Vagina (tissue), 2 donors: ENCODE measurements around the gene FLT1. TPM values are rescaled to one million over a fixed set of nuclear protein-coding genes. Genes with fewer than 3 reads are reported as not detected.
A peak's percentile ranks its signal among the peaks of the same experiment; 100 is the strongest.

Experiments
- DNase-seq, 2 donors: peaks; one replicate each; pipeline ENCODE4 v3.0.0-alpha.2; 2017; ENCODE audit errors: extremely low spot score in 2 of 2
- H3K27ac ChIP-seq: fragments of 200-600 bp; sonication (generic); one replicate; pipeline ENCODE4 v1.5.1; 2019
- H3K27me3 ChIP-seq: fragments of 200-600 bp; sonication (generic); one replicate; pipeline ENCODE4 v1.5.1; 2019
- H3K36me3 ChIP-seq, 2 donors: fragments of 200-600 bp; sonication (generic); one replicate each; pipeline ENCODE4 v1.5.1; 2017 to 2019
- H3K4me1 ChIP-seq: fragments of 200-600 bp; sonication (generic); one replicate; pipeline ENCODE4 v1.5.1; 2019
- H3K4me3 ChIP-seq, 2 donors: fragments of 200-600 bp; sonication (generic); 1 replicate in 1 of 2; 2 replicates in 1 of 2; pipeline ENCODE4 v1.5.1; 2016 to 2019
- H3K9me3 ChIP-seq: fragments of 200-600 bp; sonication (generic); one replicate; pipeline ENCODE4 v1.5.1; 2019
- CTCF ChIP-seq, 3 experiments: fragments of 450-650 bp in 2 of 3; fragments of 200-600 bp in 1 of 3; sonication (generic) in 1 of 3; IDR thresholded peaks; one replicate each; pipeline ENCODE4 v1.5.1; 2017 to 2019; ENCODE audit warnings: antibody characterized with exemption in 3 of 3, mild to moderate bottlenecking in 2 of 3, moderate library complexity in 2 of 3
- POLR2A ChIP-seq, 2 donors: fragments of 450-650 bp; IDR thresholded peaks; one replicate each; pipeline ENCODE4 v1.6.1; 2017; ENCODE audit warnings: antibody characterized with exemption in 2 of 2, mild to moderate bottlenecking in 2 of 2, moderate library complexity in 2 of 2
- POLR2AphosphoS5 ChIP-seq, 2 donors: sonication (generic); formaldehyde crosslinking; IDR thresholded peaks; one replicate each; pipeline ENCODE4 v1.9.0; 2017; ENCODE audit warnings: antibody characterized with exemption in 2 of 2, mild to moderate bottlenecking in 2 of 2, low read depth in 1 of 2; ENCODE audit not compliant: insufficient read depth in 1 of 2
- intact Hi-C: fragments of 100-400 bp; cut with DNase I; formaldehyde crosslinking; loops from one replicate; pipeline ENCODE4 v1.15.1; 2023
- total RNA-seq: library from RNA; depleted of rRNA; stranded (reverse); fragments of >200 nt; gene quantifications from one replicate; pipeline ENCODE4 v1.2.3, GENCODE V29; 2016

The FLT1 gene, protein sequence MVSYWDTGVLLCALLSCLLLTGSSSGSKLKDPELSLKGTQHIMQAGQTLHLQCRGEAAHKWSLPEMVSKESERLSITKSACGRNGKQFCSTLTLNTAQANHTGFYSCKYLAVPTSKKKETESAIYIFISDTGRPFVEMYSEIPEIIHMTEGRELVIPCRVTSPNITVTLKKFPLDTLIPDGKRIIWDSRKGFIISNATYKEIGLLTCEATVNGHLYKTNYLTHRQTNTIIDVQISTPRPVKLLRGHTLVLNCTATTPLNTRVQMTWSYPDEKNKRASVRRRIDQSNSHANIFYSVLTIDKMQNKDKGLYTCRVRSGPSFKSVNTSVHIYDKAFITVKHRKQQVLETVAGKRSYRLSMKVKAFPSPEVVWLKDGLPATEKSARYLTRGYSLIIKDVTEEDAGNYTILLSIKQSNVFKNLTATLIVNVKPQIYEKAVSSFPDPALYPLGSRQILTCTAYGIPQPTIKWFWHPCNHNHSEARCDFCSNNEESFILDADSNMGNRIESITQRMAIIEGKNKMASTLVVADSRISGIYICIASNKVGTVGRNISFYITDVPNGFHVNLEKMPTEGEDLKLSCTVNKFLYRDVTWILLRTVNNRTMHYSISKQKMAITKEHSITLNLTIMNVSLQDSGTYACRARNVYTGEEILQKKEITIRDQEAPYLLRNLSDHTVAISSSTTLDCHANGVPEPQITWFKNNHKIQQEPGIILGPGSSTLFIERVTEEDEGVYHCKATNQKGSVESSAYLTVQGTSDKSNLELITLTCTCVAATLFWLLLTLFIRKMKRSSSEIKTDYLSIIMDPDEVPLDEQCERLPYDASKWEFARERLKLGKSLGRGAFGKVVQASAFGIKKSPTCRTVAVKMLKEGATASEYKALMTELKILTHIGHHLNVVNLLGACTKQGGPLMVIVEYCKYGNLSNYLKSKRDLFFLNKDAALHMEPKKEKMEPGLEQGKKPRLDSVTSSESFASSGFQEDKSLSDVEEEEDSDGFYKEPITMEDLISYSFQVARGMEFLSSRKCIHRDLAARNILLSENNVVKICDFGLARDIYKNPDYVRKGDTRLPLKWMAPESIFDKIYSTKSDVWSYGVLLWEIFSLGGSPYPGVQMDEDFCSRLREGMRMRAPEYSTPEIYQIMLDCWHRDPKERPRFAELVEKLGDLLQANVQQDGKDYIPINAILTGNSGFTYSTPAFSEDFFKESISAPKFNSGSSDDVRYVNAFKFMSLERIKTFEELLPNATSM (N-terminal part only)
- total RNA-seq, result 18.9 TPM

DNA sequence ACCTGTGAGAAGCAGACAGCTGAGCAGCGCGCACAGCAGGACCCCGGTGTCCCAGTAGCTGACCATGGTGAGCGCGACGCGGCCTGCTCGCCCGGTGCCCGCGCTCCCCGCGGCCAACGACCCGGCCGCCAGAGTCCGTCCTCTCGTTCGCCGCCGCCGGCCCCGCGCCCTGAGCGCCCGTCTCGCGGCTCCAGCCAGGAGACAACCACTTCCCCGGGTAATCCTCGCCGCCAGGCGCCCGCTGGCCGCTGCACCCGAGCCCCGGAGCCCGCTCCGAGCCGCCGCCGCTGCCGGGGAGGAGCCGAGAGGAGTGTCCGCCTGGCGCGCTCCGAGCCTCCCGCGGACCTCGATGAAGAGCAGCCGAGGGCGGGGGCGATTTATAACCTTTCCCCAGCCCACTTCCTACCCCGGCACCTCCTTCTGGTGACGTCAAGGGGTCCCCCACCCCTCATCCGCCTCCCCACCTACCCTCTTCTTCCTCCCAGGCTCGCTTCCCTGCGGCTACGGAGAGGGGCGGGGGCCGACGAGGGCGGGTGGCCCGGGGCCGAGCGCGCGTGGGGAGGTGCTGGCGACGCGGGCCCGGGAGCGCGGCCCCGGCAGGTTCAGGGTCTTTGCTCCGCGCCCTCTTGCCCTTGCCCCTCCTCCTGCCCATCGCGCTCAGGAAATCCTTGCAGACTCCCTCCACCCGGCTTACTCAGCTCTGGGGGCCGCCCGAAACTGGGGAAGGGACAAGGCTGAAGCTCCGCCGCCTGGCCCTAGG lies at the start of gene FLT1:
TSS of gene FLT1 (minus strand) at position 351 of the 760 bp plus-strand sequence. CDS start at position 66, 285 bp downstream.
- no peaks in the 10 kb centered on the region for H3K9me3 ChIP-seq
- DNase-seq, result no peak
- TF ChIP-seq POLR2A (IDR thresholded peaks at IDR 0.05), result peak in 1 of 2 donors; percentile 28
- no peak for TF ChIP-seq POLR2AphosphoS5 (IDR thresholded peaks at IDR 0.05; ENCODE audit: insufficient read depth in 1 of 2, low read depth in 1 of 2)
- no peak for TF ChIP-seq CTCF (IDR thresholded peaks at IDR 0.05)
- intact Hi-C loops, result no loop called here
- no peaks in the 10 kb centered on the region for H3K36me3 ChIP-seq
- peak within 1 kb of the TSS; percentile 49 for H3K27ac ChIP-seq
- H3K4me3 ChIP-seq, result peak within 1 kb of the TSS; percentile 43 to 49
- peaks cover 25% of the 10 kb centered on the region for H3K4me1 ChIP-seq
- H3K27me3 ChIP-seq, result no peaks in the 10 kb centered on the region

GRCh38 chr13:28544026-28544425 lies 49.1 kb upstream of the FLT1 start:
- TF ChIP-seq POLR2AphosphoS5 (IDR thresholded peaks at IDR 0.05; ENCODE audit: insufficient read depth in 1 of 2, low read depth in 1 of 2) (no peak), CTCF (IDR thresholded peaks at IDR 0.05) (no peak), POLR2A (IDR thresholded peaks at IDR 0.05) (no peak)
- Histone ChIP-seq H3K36me3 (no peaks in the 10 kb centered on the region), H3K27ac (no peak overlapping the region), H3K9me3 (no peaks in the 10 kb centered on the region), H3K27me3 (no peaks in the 10 kb centered on the region), H3K4me3 (no peak overlapping the region), H3K4me1 (no peaks in the 10 kb centered on the region)
- intact Hi-C loops, result no loop called here
- no peak for DNase-seq

- no peaks in the 10 kb centered on the region for H3K36me3 ChIP-seq
- no peaks in the 10 kb centered on the region for H3K4me1 ChIP-seq
- intact Hi-C loops, result no loop called here
- no peak overlapping the region for H3K27ac ChIP-seq
- H3K4me3 ChIP-seq, result no peak overlapping the region
- TF ChIP-seq CTCF (IDR thresholded peaks at IDR 0.05), result no peak
- no peak for TF ChIP-seq POLR2A (IDR thresholded peaks at IDR 0.05)
- TF ChIP-seq POLR2AphosphoS5 (IDR thresholded peaks at IDR 0.05; ENCODE audit: insufficient read depth in 1 of 2, low read depth in 1 of 2), result no peak
- no peaks in the 10 kb centered on the region for H3K27me3 ChIP-seq
- no peaks in the 10 kb centered on the region for H3K9me3 ChIP-seq
- DNase-seq, result no peak
These were observed 47.9 kb upstream of the FLT1 start for GRCh38 chr13:28542804-28543203.

DNA sequence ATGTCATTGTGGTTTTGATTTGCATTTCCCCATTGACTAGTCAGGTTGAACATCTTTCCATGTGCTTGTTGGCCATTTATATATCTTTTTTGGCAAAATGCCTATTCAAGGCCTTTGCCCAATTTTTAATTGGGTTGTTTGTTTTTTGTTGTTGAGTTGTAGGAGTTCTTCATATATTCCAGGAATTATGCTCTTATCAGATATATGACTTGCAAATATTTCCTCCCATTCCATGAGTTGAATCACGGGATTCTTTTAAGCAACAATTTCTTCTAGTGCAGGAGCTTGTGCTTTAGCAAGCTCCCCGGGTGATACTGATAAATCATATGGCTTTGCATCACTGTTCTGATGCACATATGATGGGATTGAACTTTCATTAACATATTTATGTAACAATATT lies 47.0 kb upstream of the FLT1 start:
- Histone ChIP-seq H3K4me1 (no peaks in the 10 kb centered on the region), H3K27me3 (no peaks in the 10 kb centered on the region), H3K9me3 (no peaks in the 10 kb centered on the region), H3K36me3 (no peaks in the 10 kb centered on the region), H3K4me3 (no peak overlapping the region), H3K27ac (no peak overlapping the region)
- no peak for DNase-seq
- intact Hi-C loops, result no loop called here
- TF ChIP-seq CTCF (IDR thresholded peaks at IDR 0.05), result no peak
- no peak for TF ChIP-seq POLR2AphosphoS5 (IDR thresholded peaks at IDR 0.05; ENCODE audit: insufficient read depth in 1 of 2, low read depth in 1 of 2)
- TF ChIP-seq POLR2A (IDR thresholded peaks at IDR 0.05), result no peak
